Measurements from ENCODE around the gene IL12RB2.

Gene IL12RB2

GRCh38 chr1:67307251-67308060, at the start of gene IL12RB2:
TSS of gene IL12RB2 (plus strand) at chr1:67307873. CDS start at chr1:67320369, 12,496 bp downstream.
- no peak for DNase-seq

GRCh38 chr1:67261680-67262079, 46.0 kb upstream of the IL12RB2 start:
- DNase-seq: no peak

- no peak for DNase-seq
Observed at GRCh38 chr1:67262735-67263134, 44.9 kb upstream of the IL12RB2 start.

- no peak for DNase-seq
Observed at GRCh38 chr1:67264152-67264551, 43.5 kb upstream of the IL12RB2 start.

- DNase-seq: no peak
Observed at GRCh38 chr1:67264899-67265298, 42.8 kb upstream of the IL12RB2 start.

- no peak for DNase-seq
Observed at GRCh38 chr1:67269061-67269460, 38.6 kb upstream of the IL12RB2 start.

- DNase-seq: no peak
Observed at GRCh38 chr1:67270541-67270940, 37.1 kb upstream of the IL12RB2 start.

- no peak for DNase-seq
Observed at GRCh38 chr1:67273591-67273990, 34.1 kb upstream of the IL12RB2 start.

GRCh38 chr1:67274623-67275325, 32.9 kb upstream of the IL12RB2 start:
- no peak for DNase-seq

- no peak for DNase-seq
Observed at GRCh38 chr1:67280696-67281095, 27.0 kb upstream of the IL12RB2 start.

- no peak for DNase-seq
Observed at GRCh38 chr1:67281244-67281643, 26.4 kb upstream of the IL12RB2 start.

GRCh38 chr1:67285780-67286488, 21.7 kb upstream of the IL12RB2 start:
- DNase-seq: no peak

- DNase-seq: no peak
Observed at GRCh38 chr1:67290236-67290635, 17.4 kb upstream of the IL12RB2 start.

- DNase-seq: no peak
Observed at GRCh38 chr1:67294836-67295617, 12.6 kb upstream of the IL12RB2 start.

- no peak for DNase-seq
Observed at GRCh38 chr1:67298762-67299161, 8.9 kb upstream of the IL12RB2 start.

GRCh38 chr1:67299296-67299695, 8.4 kb upstream of the IL12RB2 start:
- no peak for DNase-seq

GRCh38 chr1:67300561-67300960, 7.1 kb upstream of the IL12RB2 start:
- no peak for DNase-seq

- DNase-seq: no peak
Observed at GRCh38 chr1:67304023-67304422, 3.6 kb upstream of the IL12RB2 start.

- DNase-seq: no peak
Observed at GRCh38 chr1:67306547-67306946, 1.1 kb upstream of the IL12RB2 start.

GRCh38 chr1:67308136-67308535, 463 bp downstream of the IL12RB2 start:
- no peak for DNase-seq

- no peak for DNase-seq
Observed at GRCh38 chr1:67312615-67313014, 4.9 kb downstream of the IL12RB2 start.

- DNase-seq: no peak
Observed at GRCh38 chr1:67313934-67314671, 6.4 kb downstream of the IL12RB2 start.
